Neural cell (in vitro differentiated cells): ENCODE measurements around the gene STPG3. TPM values are rescaled to one million over a fixed set of nuclear protein-coding genes. Genes with fewer than 3 reads are reported as not detected.

Source experiments
- H2AFZ ChIP-seq: fragments of 200-600, 300-800 bp; sonication (generic), shearing (Covaris generic); 2 replicates; pipeline ENCODE4 v1.6.0; 2014; ENCODE audit warnings: low read depth, mild to moderate bottlenecking, antibody characterized with exemption, low read length, moderate library complexity
- H3F3A ChIP-seq: fragments of 200-600 bp; shearing (Covaris generic); 2 replicates; pipeline ENCODE4 v1.6.1; 2016; ENCODE audit warnings: mild to moderate bottlenecking, moderate library complexity, mixed read lengths, antibody characterized with exemption, low read length; ENCODE audit not compliant: insufficient read depth, poor library complexity, severe bottlenecking
- H3K27ac ChIP-seq: fragments of 200-600, 300-800 bp; sonication (generic), shearing (Covaris generic); 2 replicates; pipeline ENCODE4 v1.5.1; 2014; ENCODE audit warnings: mild to moderate bottlenecking, low read length, moderate library complexity
- H3K27me3 ChIP-seq: fragments of 300-800, 200-600 bp; sonication (generic), shearing (Covaris generic); 2 replicates; pipeline ENCODE4 v1.6.0; 2014; ENCODE audit warnings: mild to moderate bottlenecking, low read depth, low read length, moderate library complexity; ENCODE audit not compliant: insufficient read depth
- H3K36me3 ChIP-seq: fragments of 300-800, 200-600 bp; sonication (generic), shearing (Covaris generic); 2 replicates; pipeline ENCODE4 v1.5.1; 2014; ENCODE audit warnings: mild to moderate bottlenecking, antibody characterized with exemption, low read length, moderate library complexity; ENCODE audit not compliant: insufficient read depth
- H3K4me2 ChIP-seq: fragments of 300-800, 200-600 bp; sonication (generic), shearing (Covaris generic); 2 replicates; pipeline ENCODE4 v1.6.0; 2014; ENCODE audit warnings: mild to moderate bottlenecking, low read length
- H3K4me3 ChIP-seq: fragments of 300-800, 200-600 bp; sonication (generic), shearing (Covaris generic); 2 replicates; pipeline ENCODE4 v1.5.1; 2014; ENCODE audit warnings: mild to moderate bottlenecking, low read length, moderate library complexity
- H3K79me2 ChIP-seq: fragments of 200-600 bp; shearing (Covaris generic); replicated peaks from 2 replicates; pipeline ENCODE4 v1.6.0; 2014; ENCODE audit warnings: mild to moderate bottlenecking, low read length, moderate library complexity; ENCODE audit not compliant: insufficient read depth
- H3K9ac ChIP-seq: fragments of 300-800, 200-600 bp; sonication (generic), shearing (Covaris generic); 2 replicates; pipeline ENCODE4 v1.6.1; 2016; ENCODE audit warnings: mild to moderate bottlenecking, low read length, mixed read lengths
- H3K9me2 ChIP-seq: fragments of 200-600 bp; shearing (Covaris generic); 2 replicates; pipeline ENCODE4 v1.6.1; 2016; ENCODE audit warnings: mild to moderate bottlenecking, low read length, mixed read lengths; ENCODE audit not compliant: insufficient read depth
- H3K9me3 ChIP-seq: fragments of 200-600, 300-800 bp; sonication (generic), shearing (Covaris generic); 2 replicates; pipeline ENCODE4 v1.6.1; 2016; ENCODE audit warnings: mild to moderate bottlenecking, mixed run types, low read length, moderate library complexity, mixed read lengths
- H4K20me1 ChIP-seq: fragments of 200-600 bp; shearing (Covaris generic); 2 replicates; pipeline ENCODE4 v1.6.1; 2016; ENCODE audit warnings: mild to moderate bottlenecking, mixed run types; ENCODE audit not compliant: insufficient read depth
- CTCF ChIP-seq: fragments of 450-650 bp; IDR thresholded peaks from 2 replicates; pipeline ENCODE4 v1.5.1; 2014; ENCODE audit warnings: antibody characterized with exemption, mild to moderate bottlenecking, moderate library complexity; ENCODE audit not compliant: poor library complexity, severe bottlenecking
- EP300 ChIP-seq: fragments of 450-650 bp; conservative IDR thresholded peaks from 2 replicates; pipeline ENCODE4 v1.6.1; 2014; ENCODE audit warnings: antibody characterized with exemption, mild to moderate bottlenecking, moderate library complexity; ENCODE audit not compliant: poor library complexity, severe bottlenecking
- EZH2 ChIP-seq: fragments of 200-600, 300-800 bp; shearing (Covaris generic), sonication (generic); IDR thresholded peaks from 2 replicates; pipeline ENCODE4 v1.6.1; 2014; ENCODE audit warnings: antibody characterized with exemption, low read length, borderline replicate concordance, mild to moderate bottlenecking; ENCODE audit not compliant: insufficient read depth, poor library complexity, severe bottlenecking
- MXI1 ChIP-seq: fragments of 450-650 bp; conservative IDR thresholded peaks from 2 replicates; pipeline ENCODE4 v1.6.1; 2014; ENCODE audit warnings: antibody characterized with exemption, mild to moderate bottlenecking; ENCODE audit not compliant: poor library complexity, severe bottlenecking
- POLR2AphosphoS5 ChIP-seq: IDR thresholded peaks from 2 replicates; pipeline ENCODE4 v1.6.1; 2012
- RAD21 ChIP-seq: fragments of 450-650 bp; conservative IDR thresholded peaks from 2 replicates; pipeline ENCODE4 v1.6.1; 2014; ENCODE audit warnings: antibody characterized with exemption, mild to moderate bottlenecking, moderate library complexity
- REST ChIP-seq: IDR thresholded peaks from 2 replicates; pipeline ENCODE4 v1.6.1; 2012; ENCODE audit warnings: borderline replicate concordance
- SMC3 ChIP-seq: fragments of 450-650 bp; conservative IDR thresholded peaks from 2 replicates; pipeline ENCODE4 v1.6.1; 2014; ENCODE audit warnings: antibody characterized with exemption, mild to moderate bottlenecking, moderate library complexity; ENCODE audit not compliant: poor library complexity
- TAF1 ChIP-seq: IDR thresholded peaks from 2 replicates; pipeline ENCODE4 v1.6.1; 2012; ENCODE audit warnings: low read depth
- polyA plus RNA-seq: library from polyadenylated mRNA; depleted of rRNA; stranded (reverse); fragments of >200 nt; gene quantifications from 2 replicates; pipeline ENCODE4 v1.2.3, GENCODE V29; 2014

Gene STPG3
- polyA plus RNA-seq, 1 donor from 2014 or later = not detected

GRCh38 chr9:137243626-137244485 is 7.2 kb upstream of the STPG3 start:
- Histone ChIP-seq H3K79me2 (peaks cover 14% of the 10 kb centered on the region), H3K9me2 (no peaks in the 10 kb centered on the region), H3K4me3 (no peak overlapping the region), H3K9me3 (no peaks in the 10 kb centered on the region), H3K27ac (no peak overlapping the region), H3K36me3 (no peaks in the 10 kb centered on the region), H3F3A (no peaks in the 10 kb centered on the region), H4K20me1 (no peaks in the 10 kb centered on the region), H3K9ac (no peak overlapping the region), H2AFZ (no peak overlapping the region), H3K27me3 (no peaks in the 10 kb centered on the region), H3K4me2 (no peak overlapping the region)
- TF ChIP-seq EP300 = no peak
- no peak for TF ChIP-seq EZH2
- no peak for TF ChIP-seq RAD21
- TF ChIP-seq CTCF = no peak
- TF ChIP-seq REST = no peak
- TF ChIP-seq POLR2AphosphoS5 = no peak

- TF ChIP-seq TAF1 (no peak), EZH2 (no peak), REST (no peak), SMC3 (no peak), MXI1 (no peak), CTCF (no peak), EP300 (no peak), POLR2AphosphoS5 (no peak), RAD21 (no peak)
- H3K4me2 ChIP-seq = no peak overlapping the region
Measured at GRCh38 chr9:137244486-137245449, 6.3 kb upstream of the STPG3 start.

More at GRCh38 chr9:137244486-137245449, 6.3 kb upstream of the STPG3 start:
- Histone ChIP-seq H3F3A (no peaks in the 10 kb centered on the region), H3K27ac (no peak overlapping the region), H3K79me2 (peaks cover 14% of the 10 kb centered on the region), H3K4me3 (no peak overlapping the region), H3K36me3 (no peaks in the 10 kb centered on the region), H3K9me3 (no peaks in the 10 kb centered on the region), H3K9me2 (no peaks in the 10 kb centered on the region), H3K9ac (no peak overlapping the region), H2AFZ (no peak overlapping the region), H3K27me3 (no peaks in the 10 kb centered on the region), H4K20me1 (no peaks in the 10 kb centered on the region)
